Measurements from ENCODE around the gene ARHGAP26. TPM values are rescaled to one million over a fixed set of nuclear protein-coding genes. Genes with fewer than 3 reads are reported as not detected.

The ARHGAP26 gene
- total and polyA plus RNA-seq, 2 donors (not counting 3 experiments of a cell fraction or from before 2014, with no cell fraction given) = 3.1 to 16.2 TPM

GRCh38 chr5:143134269-143134668 is 364.1 kb downstream of the ARHGAP26 start:
- no peaks in the 10 kb centered on the region for H3K36me3 ChIP-seq (ENCODE audit: control insufficient read depth in 2 of 2, extremely low read depth in 1 of 2, insufficient read depth in 2 of 2, low read length in 2 of 2)
- CTCF ChIA-PET = no interaction called here
- H3K9me3 ChIP-seq (replicated peaks; ENCODE audit: control insufficient read depth, insufficient read depth, low read length) = no peaks in the 10 kb centered on the region
- dilution Hi-C loops (cut with MboI; ENCODE audit: extremely low pct_ligation_motif_present, low sequenced_read_pairs) (no loop called here), intact Hi-C loops (cut with micrococcal nuclease) (no loop called here)
- no peak for DNase-seq (ENCODE audit: low read depth, low spot score)
- no peak for FAIRE-seq
- no peak for TF ChIP-seq EZH2 (IDR thresholded peaks at IDR 0.05; ENCODE audit: borderline replicate concordance, low read depth, low read length, severe bottlenecking)
- TF ChIP-seq MYC (IDR thresholded peaks at IDR 0.05; ENCODE audit: low read depth, low read length) = no peak
- TF ChIP-seq CTCF (IDR thresholded peaks at IDR 0.05; ENCODE audit: extremely low read depth in 1 of 2, insufficient read depth in 1 of 2, low read depth in 1 of 2, low read length in 2 of 2) = no peak
- no peak for TF ChIP-seq MAX (IDR thresholded peaks at IDR 0.05; ENCODE audit: insufficient read depth, insufficient read length)
- no peak for TF ChIP-seq POLR2AphosphoS5 (IDR thresholded peaks at IDR 0.05; ENCODE audit: insufficient read depth, low read depth, low read length)
- no peak for TF ChIP-seq GATA2 (IDR thresholded peaks at IDR 0.05; ENCODE audit: insufficient read depth, insufficient read length, low read depth, low read length)
- TF ChIP-seq POLR2A (IDR thresholded peaks at IDR 0.05; ENCODE audit: low read depth, low read length) = no peak
- no peaks in the 10 kb centered on the region for H3K4me1 ChIP-seq (ENCODE audit: control insufficient read depth, extremely low read depth, insufficient read depth, low read length)
- no peaks in the 10 kb centered on the region for H3K27me3 ChIP-seq (ENCODE audit: control insufficient read depth in 2 of 2, insufficient read depth in 2 of 2, low read length in 2 of 2)
- H3K79me2 ChIP-seq (ENCODE audit: control insufficient read depth, insufficient read depth, low read length) = no peaks in the 10 kb centered on the region
- no peaks in the 10 kb centered on the region for H3K9me1 ChIP-seq (replicated peaks; ENCODE audit: control insufficient read depth, extremely low read depth, insufficient read depth, low read length)
- no peak overlapping the region for H3K27ac ChIP-seq (ENCODE audit: insufficient read depth, low read depth, low read length)
- no peak overlapping the region for H3K4me3 ChIP-seq (replicated peaks in 1 of 3; ENCODE audit: insufficient read depth in 1 of 3, low read depth in 1 of 3, low read length in 3 of 3)
- H3K9ac ChIP-seq (replicated peaks; ENCODE audit: extremely low read depth, insufficient read depth, low read length) = no peak overlapping the region
- H2AFZ ChIP-seq (ENCODE audit: low read depth, low read length) = no peak overlapping the region
- no peaks in the 10 kb centered on the region for H4K20me1 ChIP-seq (replicated peaks; ENCODE audit: control insufficient read depth, extremely low read depth, insufficient read depth, low read length)
- H3K4me2 ChIP-seq (ENCODE audit: insufficient read depth, low read length) = no peak overlapping the region
- POLR2A ChIA-PET = no interaction called here
- BruUV-seq (replicated peaks) = no TSS peak
